ENCODE data around the gene GLMN. TPM values are rescaled to one million over a fixed set of nuclear protein-coding genes. Genes with fewer than 3 reads are reported as not detected.

GLMN gene
- polyA plus RNA-seq, 1 donor = 33.0 TPM

Other genes starting within 250 kb of the GLMN start
- gene SETSIP, start 223.6 kb downstream of the GLMN start, polyA plus RNA-seq (ENCODE audit: insufficient read length) = 0.52 TPM
- 9.0 TPM for gene BTBD8, start 218.6 kb downstream of the GLMN start, polyA plus RNA-seq (ENCODE audit: insufficient read length)
- 0.37 TPM for gene C1orf146, start 81.1 kb downstream of the GLMN start, polyA plus RNA-seq (ENCODE audit: insufficient read length)
- gene RPAP2, start 72 bp upstream of the GLMN start, polyA plus RNA-seq (ENCODE audit: insufficient read length) = 37.1 TPM
- 0.23 TPM for gene GFI1, start 187.9 kb upstream of the GLMN start, polyA plus RNA-seq (ENCODE audit: insufficient read length)

Measured in left kidney (tissue), 1 donor.